Upper lobe of right lung (tissue), 1 donor: Measurements from ENCODE around the gene B3GAT2. TPM values are rescaled to one million over a fixed set of nuclear protein-coding genes. Genes with fewer than 3 reads are reported as not detected.

Source experiments
- ATAC-seq: fragments of 200-7000 bp; cut with Tn5 transposase; one replicate; pipeline ENCODE4 v1.9.1; 2020; ENCODE audit warnings: mild to moderate bottlenecking, moderate library complexity
- DNase-seq: peaks from one replicate; pipeline ENCODE4 v3.0.0-alpha.2; 2020
- H3K27ac ChIP-seq: fragments of 200-600 bp; one replicate; pipeline ENCODE4 v1.8.0; 2022
- H3K27me3 ChIP-seq: fragments of 200-600 bp; one replicate; pipeline ENCODE4 v1.8.0; 2022; ENCODE audit warnings: mild to moderate bottlenecking
- H3K36me3 ChIP-seq: fragments of 200-600 bp; one replicate; pipeline ENCODE4 v1.8.0; 2022
- H3K4me1 ChIP-seq: fragments of 200-600 bp; one replicate; pipeline ENCODE4 v1.8.0; 2022
- H3K4me3 ChIP-seq: fragments of 200-600 bp; one replicate; pipeline ENCODE4 v1.8.0; 2022; ENCODE audit warnings: mild to moderate bottlenecking
- H3K9me3 ChIP-seq: fragments of 200-600 bp; one replicate; pipeline ENCODE4 v1.8.0; 2022
- CTCF ChIP-seq: fragments of 200-600 bp; IDR thresholded peaks from one replicate; pipeline ENCODE4 v1.8.0; 2022; ENCODE audit warnings: antibody characterized with exemption
- intact Hi-C: fragments of 100-400 bp; cut with DNase I; formaldehyde crosslinking; loops from one replicate; pipeline ENCODE4 v1.11.0; 2022
- total RNA-seq: library from RNA; stranded (reverse); fragmentation: NEBNext Ultra II Directional; extraction: Animal tissue kit (Norgen Biotek cat#: 25700); gene quantifications from one replicate; pipeline ENCODE4 v1.2.1, GENCODE V29; 2021
- donor health status: DM: no; HTN: yes; CAD: no; lungs with severe emphysema.

Gene B3GAT2
- total RNA-seq, 1 donor from 2014 or later, result not detected

GRCh38 chr6:70831427-70831826 is 125.4 kb downstream of the B3GAT2 start:
- Histone ChIP-seq H3K36me3 (no peaks in the 10 kb centered on the region), H3K9me3 (no peaks in the 10 kb centered on the region), H3K27me3 (no peaks in the 10 kb centered on the region), H3K4me1 (no peaks in the 10 kb centered on the region), H3K4me3 (no peak overlapping the region), H3K27ac (no peak overlapping the region)
- DNase-seq (no peak), ATAC-seq (no peak)
- intact Hi-C loops, result no loop called here
- TF ChIP-seq CTCF, result no peak

GRCh38 chr6:70823651-70824050 is 133.2 kb downstream of the B3GAT2 start:
- ATAC-seq (no peak), DNase-seq (no peak)
- no peaks in the 10 kb centered on the region for H3K27me3 ChIP-seq

GRCh38 chr6:70821751-70822150 is 135.1 kb downstream of the B3GAT2 start:
- ATAC-seq (no peak), DNase-seq (no peak)
- no peak for TF ChIP-seq CTCF

More at GRCh38 chr6:70823651-70824050, 133.2 kb downstream of the B3GAT2 start:
- intact Hi-C loops, result no loop called here
- Histone ChIP-seq H3K36me3 (no peaks in the 10 kb centered on the region), H3K27ac (no peak overlapping the region), H3K9me3 (no peaks in the 10 kb centered on the region), H3K4me1 (no peaks in the 10 kb centered on the region), H3K4me3 (no peak overlapping the region)
- no peak for TF ChIP-seq CTCF

GRCh38 chr6:70820778-70821177 is 136.1 kb downstream of the B3GAT2 start:
- intact Hi-C loops, result no loop called here
- no peaks in the 10 kb centered on the region for H3K27me3 ChIP-seq
- H3K27ac ChIP-seq, result no peak overlapping the region
- no peaks in the 10 kb centered on the region for H3K9me3 ChIP-seq
- no peaks in the 10 kb centered on the region for H3K4me1 ChIP-seq
- no peak for DNase-seq
- no peak for TF ChIP-seq CTCF
- H3K36me3 ChIP-seq, result no peaks in the 10 kb centered on the region
- H3K4me3 ChIP-seq, result no peak overlapping the region
- ATAC-seq, result no peak

More at GRCh38 chr6:70821751-70822150, 135.1 kb downstream of the B3GAT2 start:
- Histone ChIP-seq H3K9me3 (no peaks in the 10 kb centered on the region), H3K4me3 (no peak overlapping the region), H3K4me1 (no peaks in the 10 kb centered on the region), H3K36me3 (no peaks in the 10 kb centered on the region), H3K27ac (no peak overlapping the region), H3K27me3 (no peaks in the 10 kb centered on the region)
- intact Hi-C loops, result no loop called here

- no peak for TF ChIP-seq CTCF
- no peak for ATAC-seq
- Histone ChIP-seq H3K4me1 (no peaks in the 10 kb centered on the region), H3K4me3 (no peak overlapping the region), H3K36me3 (no peaks in the 10 kb centered on the region), H3K9me3 (no peaks in the 10 kb centered on the region), H3K27me3 (no peaks in the 10 kb centered on the region), H3K27ac (no peak overlapping the region)
- DNase-seq, result no peak
- intact Hi-C loops, result no loop called here
Observed at GRCh38 chr6:70819646-70820045, 137.2 kb downstream of the B3GAT2 start.

- Histone ChIP-seq H3K4me3 (no peak overlapping the region), H3K9me3 (no peaks in the 10 kb centered on the region), H3K36me3 (no peaks in the 10 kb centered on the region), H3K27ac (no peak overlapping the region), H3K27me3 (no peaks in the 10 kb centered on the region), H3K4me1 (no peaks in the 10 kb centered on the region)
- ATAC-seq (no peak), DNase-seq (no peak)
- intact Hi-C loops, result no loop called here
- TF ChIP-seq CTCF, result no peak
Observed at GRCh38 chr6:70813885-70814284, 143.0 kb downstream of the B3GAT2 start.
